ENCODE data around the gene DNASE1L2. TPM values are rescaled to one million over a fixed set of nuclear protein-coding genes. Genes with fewer than 3 reads are reported as not detected.
"Not testable (repeated sequence)": the region's sequence is repeated elsewhere in the genome, so short reads cannot be mapped to it uniquely, and the experiment has no call there.

DNASE1L2 gene
- polyA plus RNA-seq, 4 donors, result 0.55 to 1.8 (median 1.2) TPM

- no peak for DNase-seq (ENCODE audit: low read depth in 4 of 4, low spot score in 2 of 4)
Measured at GRCh38 chr16:2237493-2238149, 1.4 kb downstream of the DNASE1L2 start.

GRCh38 chr16:2238150-2238837 lies 2.0 kb downstream of the DNASE1L2 start:
- no peak for DNase-seq (ENCODE audit: low read depth in 4 of 4, low spot score in 2 of 4)

DNA sequence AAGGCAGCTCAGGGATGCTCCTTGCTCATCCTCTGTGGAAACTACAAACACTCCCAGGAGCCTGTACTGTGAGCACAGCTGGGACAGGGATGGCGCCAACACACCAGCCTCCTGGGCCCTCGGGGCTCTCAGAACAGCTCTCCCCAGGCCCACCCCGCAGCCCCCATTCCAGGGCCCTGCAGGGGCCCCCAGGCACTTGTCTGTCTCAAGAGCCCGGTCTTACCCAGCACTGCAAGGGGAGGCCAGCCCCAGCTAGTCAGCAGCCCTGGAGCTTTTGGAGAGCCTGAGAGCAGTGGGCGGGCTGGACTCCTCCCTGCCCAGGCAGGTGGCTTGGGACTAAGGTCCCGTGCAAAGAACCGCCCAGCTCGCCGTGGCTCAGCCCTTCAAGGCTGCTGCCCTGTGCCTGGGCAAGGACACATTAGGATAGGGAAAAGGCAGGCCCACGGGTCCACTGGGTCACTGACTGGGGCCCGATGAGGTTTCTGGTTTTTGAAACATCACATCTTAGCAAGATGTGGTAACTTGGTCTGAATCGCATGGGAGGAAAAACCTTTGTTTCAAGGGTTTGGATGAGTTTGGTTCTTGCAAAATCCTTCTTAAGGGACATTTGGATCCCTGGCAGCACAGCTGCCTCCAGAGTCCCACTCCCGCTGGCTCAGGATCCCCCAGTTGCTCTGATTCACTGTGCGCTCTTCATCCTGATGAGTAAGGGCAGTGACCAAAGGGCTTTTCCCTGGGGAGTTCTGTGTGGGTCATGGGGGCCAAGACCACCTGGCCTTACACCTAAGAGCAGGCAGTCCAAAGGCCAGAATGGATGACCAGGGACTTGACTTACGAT lies 2.8 kb downstream of the DNASE1L2 start:
- DNase-seq (ENCODE audit: low read depth in 4 of 4, low spot score in 2 of 4), result no peak

DNA sequence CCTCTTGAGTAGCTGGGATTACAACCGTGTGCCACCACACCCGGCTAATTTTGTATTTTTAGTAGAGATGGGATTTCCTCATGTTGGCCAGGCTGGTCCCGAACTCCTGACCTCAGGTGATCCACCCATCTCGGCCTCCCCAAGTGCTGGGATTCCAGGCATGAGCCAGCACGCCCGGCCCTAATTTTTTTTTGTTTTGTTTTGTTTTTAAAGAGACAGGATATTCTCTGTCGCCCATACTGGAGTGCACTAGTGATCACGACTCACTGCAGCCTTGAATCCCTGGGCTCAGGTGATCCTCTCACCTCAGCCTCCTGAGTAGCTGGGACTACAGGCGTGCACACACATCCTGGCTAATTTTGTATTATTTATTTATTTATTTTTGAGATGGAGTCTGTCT lies 4.1 kb downstream of the DNASE1L2 start:
- DNase-seq (ENCODE audit: low read depth in 4 of 4, low spot score in 2 of 4), result not testable (repeated sequence)

DNA sequence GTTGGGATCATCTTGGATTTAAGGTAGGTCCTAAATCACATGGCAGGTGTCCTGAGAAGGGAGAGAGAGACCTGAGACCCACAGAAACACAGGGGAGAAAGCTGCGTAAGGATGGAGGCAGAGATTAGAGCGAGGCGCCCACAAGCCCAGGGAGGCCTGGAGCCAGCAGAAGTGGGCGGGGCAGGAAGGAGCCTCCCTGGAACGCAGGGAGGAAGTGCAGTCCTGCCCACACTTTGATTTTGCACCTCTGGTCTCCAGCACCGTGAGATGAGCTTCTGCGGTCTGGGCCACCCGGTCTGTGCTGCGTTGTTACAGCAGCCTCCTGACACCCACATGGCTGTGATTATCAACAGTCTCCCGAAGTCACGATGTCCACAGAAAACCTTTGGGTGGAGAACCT lies 6.4 kb downstream of the DNASE1L2 start:
- DNase-seq (ENCODE audit: low read depth in 4 of 4, low spot score in 2 of 4), result no peak

- no peak for DNase-seq (ENCODE audit: low read depth in 4 of 4, low spot score in 2 of 4)
Measured at GRCh38 chr16:2243031-2243528, 6.8 kb downstream of the DNASE1L2 start.

- no peak for DNase-seq (ENCODE audit: low read depth in 4 of 4, low spot score in 2 of 4)
Measured at GRCh38 chr16:2243781-2244180, 7.5 kb downstream of the DNASE1L2 start.

- DNase-seq (ENCODE audit: low read depth in 4 of 4, low spot score in 2 of 4), result no peak
Measured at GRCh38 chr16:2244301-2244700, 8.1 kb downstream of the DNASE1L2 start.

DNA sequence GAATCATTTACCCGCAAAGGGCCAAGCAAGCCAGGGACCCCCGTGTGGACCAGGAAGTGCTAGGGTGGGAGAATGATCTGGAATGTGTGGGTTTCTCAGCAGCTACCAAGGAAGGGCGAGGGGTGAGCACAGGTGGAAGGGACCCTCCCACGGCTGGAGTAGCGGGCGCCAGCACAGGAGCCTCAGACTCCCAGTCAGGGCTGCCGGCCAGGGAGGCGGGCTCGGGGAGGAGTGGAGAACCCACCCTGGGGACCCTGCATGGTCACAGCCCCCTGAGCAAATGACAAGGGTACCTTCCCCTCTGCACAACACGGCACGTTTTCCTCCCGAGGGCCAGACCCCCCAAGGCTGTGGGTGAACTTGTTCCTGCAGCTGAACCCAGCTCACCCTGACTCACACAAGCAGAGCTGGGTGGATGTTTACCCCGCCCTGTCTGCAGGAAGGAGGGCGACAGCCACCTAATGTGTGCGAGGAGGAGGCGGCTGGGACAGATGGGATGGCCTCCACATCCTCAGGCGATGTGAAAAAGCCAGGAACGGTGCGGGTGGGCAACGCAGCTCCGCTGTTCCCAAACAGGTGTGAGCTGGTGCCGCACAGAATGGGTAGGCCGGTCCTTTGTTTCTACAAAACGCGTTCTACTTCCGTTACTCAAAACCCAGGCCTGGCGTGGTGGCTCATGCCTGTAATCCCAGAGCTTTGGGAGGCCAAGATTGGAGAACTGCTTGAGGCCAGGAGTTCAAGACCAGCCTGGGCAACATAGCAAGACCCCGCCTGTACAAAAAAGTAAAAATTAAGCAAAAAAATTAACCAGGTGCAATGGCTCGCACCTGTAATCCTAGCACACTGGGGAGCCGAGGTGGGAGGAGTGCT lies 8.9 kb downstream of the DNASE1L2 start:
- DNase-seq (ENCODE audit: low read depth in 4 of 4, low spot score in 2 of 4), result no peak

- no peak for DNase-seq (ENCODE audit: low read depth in 4 of 4, low spot score in 2 of 4)
Measured at GRCh38 chr16:2246301-2246885, 10.1 kb downstream of the DNASE1L2 start.

DNA sequence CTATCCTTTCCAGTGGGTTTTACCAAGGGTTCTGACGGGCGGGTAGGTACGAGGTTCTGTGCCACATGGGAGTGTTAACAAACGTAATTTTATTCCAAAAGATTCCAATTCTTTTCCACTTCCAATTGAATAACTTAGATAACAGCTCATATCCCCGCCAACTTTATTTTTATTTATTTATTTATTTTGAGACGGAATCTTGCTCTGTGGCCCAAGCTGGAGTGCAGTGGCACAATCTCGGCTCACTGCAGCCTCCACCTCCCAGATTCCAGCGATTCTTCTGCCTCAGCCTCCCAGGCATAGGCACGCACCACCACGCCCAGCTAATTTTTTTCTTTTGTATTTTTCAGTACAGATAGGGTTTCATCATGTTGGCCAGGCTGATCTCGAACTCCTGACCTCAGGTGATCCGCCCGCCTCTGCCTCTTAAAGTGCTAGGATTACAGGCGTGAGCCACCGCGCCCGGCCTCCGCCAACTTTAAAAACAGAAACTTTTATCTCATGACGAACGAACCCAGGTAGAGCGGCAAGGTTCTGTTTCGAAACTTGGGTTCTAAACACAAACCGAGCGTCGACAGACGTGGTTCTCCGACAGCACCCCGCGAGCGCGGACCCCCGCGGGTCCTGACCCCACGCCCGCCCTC lies 14.5 kb downstream of the DNASE1L2 start:
- no peak for DNase-seq (ENCODE audit: low read depth in 4 of 4, low spot score in 2 of 4)

DNA sequence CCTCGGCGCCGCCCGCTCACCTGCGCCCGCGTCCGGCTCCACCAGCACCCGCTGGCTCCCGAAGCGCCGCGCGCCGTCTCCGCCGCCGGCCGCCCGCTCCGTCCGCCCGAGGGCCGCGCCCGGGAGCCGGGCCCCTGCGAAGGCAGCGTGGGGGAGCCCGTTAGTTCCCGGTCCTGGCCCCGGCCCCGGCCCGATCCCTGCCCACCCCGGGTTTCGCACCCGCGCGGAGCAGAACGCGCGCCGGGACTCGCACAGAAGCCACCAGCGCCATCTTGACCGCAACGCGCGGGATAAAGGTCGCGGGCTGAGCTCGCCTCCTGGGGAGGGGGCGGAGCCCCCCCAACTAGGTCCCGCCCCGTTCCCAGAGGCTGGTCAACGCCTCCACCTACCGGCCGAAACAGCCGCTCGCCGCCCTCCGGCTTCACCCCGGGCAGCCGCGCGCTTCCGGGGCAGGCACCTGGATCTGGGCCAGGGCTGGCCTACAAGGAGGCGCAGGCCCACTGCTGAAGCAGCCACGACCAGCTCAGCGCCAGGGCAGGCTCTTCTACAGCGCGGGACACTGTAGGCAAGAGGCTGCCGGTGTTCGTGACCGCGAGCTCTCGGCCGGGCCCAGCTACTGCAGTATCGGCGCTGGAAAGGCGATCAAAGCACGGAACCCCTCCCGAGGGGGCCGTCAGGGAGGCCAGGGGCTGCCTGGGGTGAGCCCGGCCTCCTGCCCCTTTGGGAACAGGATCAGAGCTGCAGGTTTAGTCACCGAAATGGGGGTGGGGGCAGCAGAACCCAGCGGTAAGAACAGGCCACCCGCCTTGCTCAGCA lies 15.3 kb downstream of the DNASE1L2 start, which contains the start of gene ECI1:
Gene ECI1, minus strand, starts transcription at position 292 of the 816 bp plus-strand sequence. Its CDS starts 21 bp downstream, at position 271.
- DNase-seq (ENCODE audit: low read depth in 4 of 4, low spot score in 2 of 4), result peak in 3 of 4 donors; percentile 82 to 86 (median 82)

- DNase-seq (ENCODE audit: low read depth in 4 of 4, low spot score in 2 of 4), result no peak
Measured at GRCh38 chr16:2252806-2253148, 16.5 kb downstream of the DNASE1L2 start.

- no peak for DNase-seq (ENCODE audit: low read depth in 4 of 4, low spot score in 2 of 4)
Measured at GRCh38 chr16:2253293-2253692, 17.0 kb downstream of the DNASE1L2 start.

- no peak for DNase-seq (ENCODE audit: low read depth in 4 of 4, low spot score in 2 of 4)
Measured at GRCh38 chr16:2256531-2257140, 20.4 kb downstream of the DNASE1L2 start.

DNA sequence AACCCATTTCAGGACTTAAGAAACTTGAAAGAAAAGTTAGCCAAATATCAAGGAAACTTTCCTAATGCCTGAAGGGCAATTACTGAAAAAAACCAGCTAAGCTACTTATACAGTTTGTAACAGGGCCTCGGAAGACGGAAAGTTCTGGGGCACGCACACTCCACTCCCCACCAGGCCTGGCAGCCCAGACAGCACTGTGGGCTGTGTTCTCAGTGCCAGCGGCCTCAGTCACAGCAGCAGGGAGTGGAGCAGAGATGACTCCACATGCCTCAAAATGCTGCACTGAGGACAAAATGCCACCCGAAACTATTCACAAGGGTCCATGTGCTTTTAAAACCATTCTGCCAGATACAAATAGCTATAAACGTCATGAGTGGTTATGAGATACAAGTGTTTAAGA lies 21.5 kb downstream of the DNASE1L2 start:
- DNase-seq (ENCODE audit: low read depth in 4 of 4, low spot score in 2 of 4), result no peak

- DNase-seq (ENCODE audit: low read depth in 4 of 4, low spot score in 2 of 4), result not testable (repeated sequence)
Measured at GRCh38 chr16:2258530-2258929, 22.3 kb downstream of the DNASE1L2 start.

GRCh38 chr16:2260250-2260649 lies 24.0 kb downstream of the DNASE1L2 start:
- DNase-seq (ENCODE audit: low read depth in 4 of 4, low spot score in 2 of 4), result no peak

Measured in left renal cortex interstitium (tissue), 4 donors.